Activated CD4-positive, alpha-beta T cell treated with anti-CD3 and anti-CD28 coated beads for 24 hours (primary cell): ENCODE data around the gene MYL7.

Experiments used
- DNase-seq, 2 donors: peaks; one replicate each; pipeline ENCODE4 v3.0.0-alpha.2; 2020; ENCODE audit warnings: low read depth in 2 of 2

Gene MYL7

GRCh38 chr7:44150466-44150832 lies 9.3 kb upstream of the MYL7 start:
- DNase-seq, result no peak

- no peak for DNase-seq
These were observed 8.7 kb upstream of the MYL7 start for GRCh38 chr7:44149571-44150465.

- no peak for DNase-seq
These were observed 7.9 kb upstream of the MYL7 start for GRCh38 chr7:44148961-44149536.

- no peak for DNase-seq
These were observed 7.0 kb upstream of the MYL7 start for GRCh38 chr7:44148166-44148565.

- DNase-seq, result no peak
These were observed 6.2 kb upstream of the MYL7 start for GRCh38 chr7:44147026-44147991.

GRCh38 chr7:44145969-44146911 lies 5.1 kb upstream of the MYL7 start:
- DNase-seq, result peak; percentile 62 to 66

- peak; percentile 30 for DNase-seq
These were observed 4.4 kb upstream of the MYL7 start for GRCh38 chr7:44145479-44145968.

- DNase-seq, result no peak
These were observed 3.9 kb upstream of the MYL7 start for GRCh38 chr7:44144968-44145478.

GRCh38 chr7:44144426-44144967 lies 3.4 kb upstream of the MYL7 start:
- DNase-seq, result no peak

GRCh38 chr7:44143646-44144250 lies 2.6 kb upstream of the MYL7 start:
- no peak for DNase-seq

GRCh38 chr7:44142028-44142427 lies 896 bp upstream of the MYL7 start:
- no peak for DNase-seq

- DNase-seq, result no peak
These were observed 791 bp downstream of the MYL7 start for GRCh38 chr7:44140341-44140740.

GRCh38 chr7:44139311-44140010 lies 1.7 kb downstream of the MYL7 start:
- no peak for DNase-seq

- no peak for DNase-seq
These were observed 2.4 kb downstream of the MYL7 start for GRCh38 chr7:44138698-44139097.

GRCh38 chr7:44136731-44137130 lies 4.4 kb downstream of the MYL7 start:
- DNase-seq, result no peak

GRCh38 chr7:44134943-44135628 lies 6.0 kb downstream of the MYL7 start:
- no peak for DNase-seq

- DNase-seq, result no peak
These were observed 7.8 kb downstream of the MYL7 start for GRCh38 chr7:44133295-44133694.

GRCh38 chr7:44132039-44132438 lies 9.1 kb downstream of the MYL7 start:
- DNase-seq, result no peak
